Measurements from ENCODE around the gene DHTKD1. TPM values are rescaled to one million over a fixed set of nuclear protein-coding genes. Genes with fewer than 3 reads are reported as not detected.

DHTKD1 gene
- total RNA-seq, 1 experiment from 2014 or later, result 15.8 TPM

- no peak for TF ChIP-seq REST (IDR thresholded peaks at IDR 0.05; ENCODE audit: insufficient read depth in 1 of 2, low read depth in 2 of 2, low read length in 1 of 2)
- TF ChIP-seq SIN3A (IDR thresholded peaks at IDR 0.05; ENCODE audit: borderline replicate concordance, insufficient read depth, low read depth, low read length), result no peak
- TF ChIP-seq TCF7L2 (IDR thresholded peaks at IDR 0.05; ENCODE audit: low read depth, low read length), result no peak
- TF ChIP-seq CTCF (IDR thresholded peaks at IDR 0.05), result no peak
- TF ChIP-seq POLR2AphosphoS5 (IDR thresholded peaks at IDR 0.05; ENCODE audit: low read depth, low read length), result no peak
- in situ Hi-C loops (cut with HindIII; ENCODE audit: low pct_unique_long_range_greater_than_20kb, low sequenced_read_pairs), result no loop called here
- ATAC-seq, result no peak
- BruUV-seq (replicated peaks), result no TSS peak
- H3K27ac ChIP-seq (ENCODE audit: low read length), result peak overlapping the region; percentile 88
- ChIA-PET CTCF (no interaction called here), POLR2A (no interaction called here)
- H3K9me3 ChIP-seq (ENCODE audit: control insufficient read depth, insufficient read depth, low read depth, low read length), result no peaks in the 10 kb centered on the region
- H3K27me3 ChIP-seq (ENCODE audit: control insufficient read depth, insufficient read depth, low read length), result no peaks in the 10 kb centered on the region
- intact Hi-C loops (cut with micrococcal nuclease; ENCODE audit: unreplicated experiment), result no loop called here
- no peak for DNase-seq (ENCODE audit: low read depth, low spot score)
- H3K4me3 ChIP-seq (ENCODE audit: low read depth in 2 of 2, low read length in 2 of 2), result peak overlapping the region; percentile 65 to 91
- H3K4me1 ChIP-seq (ENCODE audit: control insufficient read depth, insufficient read depth, low read length), result peaks cover 11% of the 10 kb centered on the region
- peaks cover 10% of the 10 kb centered on the region for H3K36me3 ChIP-seq (ENCODE audit: control insufficient read depth, insufficient read depth, low read length)
Measured at GRCh38 chr10:12041766-12042408, 26.9 kb upstream of the DHTKD1 start.

GRCh38 chr10:12042409-12042796, 26.4 kb upstream of the DHTKD1 start:
- Histone ChIP-seq H3K36me3 (ENCODE audit: control insufficient read depth, insufficient read depth, low read length) (peaks cover 10% of the 10 kb centered on the region), H3K27ac (ENCODE audit: low read length) (peak overlapping the region; percentile 88), H3K9me3 (ENCODE audit: control insufficient read depth, insufficient read depth, low read depth, low read length) (no peaks in the 10 kb centered on the region), H3K4me1 (ENCODE audit: control insufficient read depth, insufficient read depth, low read length) (peaks cover 11% of the 10 kb centered on the region), H3K27me3 (ENCODE audit: control insufficient read depth, insufficient read depth, low read length) (no peaks in the 10 kb centered on the region), H3K4me3 (ENCODE audit: low read depth in 2 of 2, low read length in 2 of 2) (peak overlapping the region; percentile 65 to 91)
- TF ChIP-seq CTCF (IDR thresholded peaks at IDR 0.05) (no peak), POLR2AphosphoS5 (IDR thresholded peaks at IDR 0.05; ENCODE audit: low read depth, low read length) (no peak), SIN3A (IDR thresholded peaks at IDR 0.05; ENCODE audit: borderline replicate concordance, insufficient read depth, low read depth, low read length) (no peak)
- CTCF ChIA-PET, result no interaction called here
- BruUV-seq (replicated peaks), result no TSS peak
- DNase-seq (ENCODE audit: low read depth, low spot score), result no peak
- intact Hi-C loops (cut with micrococcal nuclease; ENCODE audit: unreplicated experiment), result no loop called here
- in situ Hi-C loops (cut with HindIII; ENCODE audit: low pct_unique_long_range_greater_than_20kb, low sequenced_read_pairs), result no loop called here
- peak; percentile 45 for ATAC-seq
- POLR2A ChIA-PET, result interaction anchor here (0.6 kb wide), 2 partner anchors 55 to 85 kb away, joined by 3 to 7 read pairs; no protein-coding TSS in a partner anchor

All from Panc1 (cell line).